GM21360 (cell line): Measurements from ENCODE around the gene KRT3.

Source experiments
- ATAC-seq: cut with Tn5 transposase; IDR thresholded peaks from one replicate; pipeline ENCODE4 v1.9.1; 2021; ENCODE audit warnings: mild to moderate bottlenecking, moderate library complexity; ENCODE audit not compliant: unreplicated experiment

The KRT3 gene

GRCh38 chr12:52827499-52828090 is 31.7 kb upstream of the KRT3 start:
- no peak for ATAC-seq

GRCh38 chr12:52826611-52827498 is 30.9 kb upstream of the KRT3 start:
- ATAC-seq: no peak

GRCh38 chr12:52825961-52826360 is 30.0 kb upstream of the KRT3 start:
- no peak for ATAC-seq

GRCh38 chr12:52824741-52825410 is 29.0 kb upstream of the KRT3 start:
- no peak for ATAC-seq

- no peak for ATAC-seq
Observed at GRCh38 chr12:52823761-52824450, 28.0 kb upstream of the KRT3 start.

- ATAC-seq: no peak
Observed at GRCh38 chr12:52822771-52823510, 27.0 kb upstream of the KRT3 start.

GRCh38 chr12:52821826-52822660 is 26.1 kb upstream of the KRT3 start:
- no peak for ATAC-seq

- no peak for ATAC-seq
Observed at GRCh38 chr12:52821071-52821730, 25.3 kb upstream of the KRT3 start.

- no peak for ATAC-seq
Observed at GRCh38 chr12:52820521-52820920, 24.6 kb upstream of the KRT3 start.

- ATAC-seq: no peak
Observed at GRCh38 chr12:52819731-52820510, 24.0 kb upstream of the KRT3 start.

GRCh38 chr12:52818887-52819420 is 23.0 kb upstream of the KRT3 start:
- ATAC-seq: no peak

- no peak for ATAC-seq
Observed at GRCh38 chr12:52818388-52818787, 22.5 kb upstream of the KRT3 start.

- ATAC-seq: no peak
Observed at GRCh38 chr12:52817699-52818238, 21.9 kb upstream of the KRT3 start.

GRCh38 chr12:52817003-52817698 is 21.2 kb upstream of the KRT3 start:
- no peak for ATAC-seq

- no peak for ATAC-seq
Observed at GRCh38 chr12:52815676-52816588, 20.0 kb upstream of the KRT3 start.

GRCh38 chr12:52815161-52815560 is 19.2 kb upstream of the KRT3 start:
- ATAC-seq: no peak
